Skeletal muscle satellite cell (primary cell): ENCODE data around the gene PIK3C2G.

Experiments used
- H3K27me3 ChIP-seq: 2 replicates; pipeline ENCODE4 v1.7.0; 2013; ENCODE audit warnings: low read length; ENCODE audit not compliant: control insufficient read depth, insufficient read depth
- H3K36me3 ChIP-seq: 2 replicates; pipeline ENCODE4 v1.7.0; 2013; ENCODE audit warnings: mild to moderate bottlenecking, control low read depth, low read length; ENCODE audit not compliant: insufficient read depth
- H3K4me1 ChIP-seq: 2 replicates; pipeline ENCODE4 v1.7.0; 2013; ENCODE audit warnings: low read length; ENCODE audit not compliant: control insufficient read depth, insufficient read depth
- H3K4me2 ChIP-seq: 2 replicates; pipeline ENCODE4 v1.7.0; 2013; ENCODE audit warnings: mild to moderate bottlenecking, low read length
- H3K4me3 ChIP-seq: 2 replicates; pipeline ENCODE4 v1.7.0; 2013; ENCODE audit warnings: low read length
- H3K9ac ChIP-seq: 2 replicates; pipeline ENCODE4 v1.7.0; 2013; ENCODE audit warnings: mild to moderate bottlenecking, low read depth, low read length, moderate library complexity
- H3K9me3 ChIP-seq: replicated peaks from 2 replicates; pipeline ENCODE4 v1.7.0; 2013; ENCODE audit warnings: mild to moderate bottlenecking, control low read depth, low read length

The PIK3C2G gene

GRCh38 chr12:18620986-18621385, 359.7 kb downstream of the PIK3C2G start:
- H3K4me3 ChIP-seq = no peak overlapping the region
- no peak overlapping the region for H3K9ac ChIP-seq
- no peaks in the 10 kb centered on the region for H3K36me3 ChIP-seq
- H3K4me1 ChIP-seq = no peaks in the 10 kb centered on the region
- H3K27me3 ChIP-seq = no peaks in the 10 kb centered on the region
- H3K4me2 ChIP-seq = no peak overlapping the region
- H3K9me3 ChIP-seq = no peaks in the 10 kb centered on the region

GRCh38 chr12:18629445-18629844, 368.1 kb downstream of the PIK3C2G start:
- Histone ChIP-seq H3K4me3 (no peak overlapping the region), H3K9me3 (no peaks in the 10 kb centered on the region), H3K9ac (no peak overlapping the region), H3K4me2 (no peak overlapping the region), H3K4me1 (no peaks in the 10 kb centered on the region), H3K27me3 (no peaks in the 10 kb centered on the region), H3K36me3 (no peaks in the 10 kb centered on the region)

- Histone ChIP-seq H3K36me3 (no peaks in the 10 kb centered on the region), H3K4me1 (no peaks in the 10 kb centered on the region), H3K9me3 (no peaks in the 10 kb centered on the region), H3K4me2 (no peak overlapping the region), H3K9ac (no peak overlapping the region), H3K4me3 (no peak overlapping the region), H3K27me3 (no peaks in the 10 kb centered on the region)
These were observed 368.6 kb downstream of the PIK3C2G start for GRCh38 chr12:18629916-18630315.

- no peak overlapping the region for H3K4me2 ChIP-seq
- no peak overlapping the region for H3K4me3 ChIP-seq
- no peak overlapping the region for H3K9ac ChIP-seq
- no peaks in the 10 kb centered on the region for H3K4me1 ChIP-seq
- H3K27me3 ChIP-seq = no peaks in the 10 kb centered on the region
- H3K36me3 ChIP-seq = no peaks in the 10 kb centered on the region
- H3K9me3 ChIP-seq = no peaks in the 10 kb centered on the region
These were observed 370.0 kb downstream of the PIK3C2G start for GRCh38 chr12:18631339-18631738.

- Histone ChIP-seq H3K4me1 (no peaks in the 10 kb centered on the region), H3K36me3 (no peaks in the 10 kb centered on the region), H3K9ac (no peak overlapping the region), H3K4me2 (no peak overlapping the region), H3K27me3 (no peaks in the 10 kb centered on the region), H3K4me3 (no peak overlapping the region), H3K9me3 (no peaks in the 10 kb centered on the region)
These were observed 371.5 kb downstream of the PIK3C2G start for GRCh38 chr12:18632848-18633247.

GRCh38 chr12:18634382-18634781, 373.1 kb downstream of the PIK3C2G start:
- Histone ChIP-seq H3K4me3 (no peak overlapping the region), H3K36me3 (no peaks in the 10 kb centered on the region), H3K9ac (no peak overlapping the region), H3K9me3 (no peaks in the 10 kb centered on the region), H3K27me3 (no peaks in the 10 kb centered on the region), H3K4me1 (no peaks in the 10 kb centered on the region), H3K4me2 (no peak overlapping the region)

- H3K4me3 ChIP-seq = no peak overlapping the region
- H3K27me3 ChIP-seq = no peaks in the 10 kb centered on the region
- H3K9me3 ChIP-seq = no peaks in the 10 kb centered on the region
- no peak overlapping the region for H3K4me2 ChIP-seq
- no peaks in the 10 kb centered on the region for H3K36me3 ChIP-seq
- H3K4me1 ChIP-seq = no peaks in the 10 kb centered on the region
- no peak overlapping the region for H3K9ac ChIP-seq
These were observed 379.1 kb downstream of the PIK3C2G start for GRCh38 chr12:18640321-18640955.

- no peak overlapping the region for H3K4me3 ChIP-seq
- H3K27me3 ChIP-seq = no peaks in the 10 kb centered on the region
These were observed 382.4 kb downstream of the PIK3C2G start for GRCh38 chr12:18643681-18644080.

GRCh38 chr12:18644564-18644963, 383.2 kb downstream of the PIK3C2G start:
- H3K4me1 ChIP-seq = no peaks in the 10 kb centered on the region
- H3K4me2 ChIP-seq = no peak overlapping the region
- no peak overlapping the region for H3K4me3 ChIP-seq
- H3K36me3 ChIP-seq = no peaks in the 10 kb centered on the region
- no peaks in the 10 kb centered on the region for H3K27me3 ChIP-seq
- no peaks in the 10 kb centered on the region for H3K9me3 ChIP-seq
- H3K9ac ChIP-seq = no peak overlapping the region

More at GRCh38 chr12:18643681-18644080, 382.4 kb downstream of the PIK3C2G start:
- Histone ChIP-seq H3K4me2 (no peak overlapping the region), H3K4me1 (no peaks in the 10 kb centered on the region), H3K36me3 (no peaks in the 10 kb centered on the region), H3K9ac (no peak overlapping the region), H3K9me3 (no peaks in the 10 kb centered on the region)

GRCh38 chr12:18646286-18646890, 385.1 kb downstream of the PIK3C2G start:
- H3K4me3 ChIP-seq = no peak overlapping the region

GRCh38 chr12:18651525-18651924, 390.2 kb downstream of the PIK3C2G start:
- no peaks in the 10 kb centered on the region for H3K9me3 ChIP-seq
- no peak overlapping the region for H3K4me3 ChIP-seq
- no peak overlapping the region for H3K4me2 ChIP-seq

More at GRCh38 chr12:18646286-18646890, 385.1 kb downstream of the PIK3C2G start:
- H3K4me1 ChIP-seq = no peaks in the 10 kb centered on the region
- H3K27me3 ChIP-seq = no peaks in the 10 kb centered on the region
- H3K9me3 ChIP-seq = no peaks in the 10 kb centered on the region
- H3K36me3 ChIP-seq = no peaks in the 10 kb centered on the region
- H3K4me2 ChIP-seq = no peak overlapping the region
- no peak overlapping the region for H3K9ac ChIP-seq

GRCh38 chr12:18652596-18652995, 391.3 kb downstream of the PIK3C2G start:
- H3K4me1 ChIP-seq = no peaks in the 10 kb centered on the region
- H3K4me3 ChIP-seq = no peak overlapping the region
- H3K4me2 ChIP-seq = no peak overlapping the region
- no peaks in the 10 kb centered on the region for H3K9me3 ChIP-seq
- no peaks in the 10 kb centered on the region for H3K27me3 ChIP-seq
- no peak overlapping the region for H3K9ac ChIP-seq
- no peaks in the 10 kb centered on the region for H3K36me3 ChIP-seq

More at GRCh38 chr12:18651525-18651924, 390.2 kb downstream of the PIK3C2G start:
- Histone ChIP-seq H3K27me3 (no peaks in the 10 kb centered on the region), H3K9ac (no peak overlapping the region), H3K4me1 (no peaks in the 10 kb centered on the region), H3K36me3 (no peaks in the 10 kb centered on the region)
